ENCODE results near the gene GSN. TPM values are rescaled to one million over a fixed set of nuclear protein-coding genes. Genes with fewer than 3 reads are reported as not detected.
A peak's percentile ranks its signal among the peaks of the same experiment; 100 is the strongest.

The GSN gene
- total and polyA plus RNA-seq, 2 of the 13 experiments (the other 11 are each of a cell fraction or from before 2014, with no cell fraction given) = 294 to 307 TPM

- TF ChIP-seq ZBTB14 (CRISPR knock-in tag; IDR thresholded peaks at IDR 0.05) (no peak; the same call in 1 of the 2 replicates), ZFP36L1 (CRISPR knock-in tag; IDR thresholded peaks at IDR 0.05) (no peak), PLSCR1 (CRISPR knock-in tag; IDR thresholded peaks at IDR 0.05; ENCODE audit: borderline replicate concordance) (no peak), MEIS2 (CRISPR knock-in tag; IDR thresholded peaks at IDR 0.05) (0 out of 2 replicates have a peak, but pooled peaks have one; percentile 34), PCBP2 (optimal IDR thresholded peaks at IDR 0.05; ENCODE audit: low read depth, low read length, poor library complexity, severe bottlenecking) (no peak), ZNF546 (CRISPR knock-in tag; conservative IDR thresholded peaks at IDR 0.05) (no peak), DRAP1 (CRISPR knock-in tag; IDR thresholded peaks at IDR 0.05) (no peak), HNRNPL (IDR thresholded peaks at IDR 0.05; ENCODE audit: low read depth, low read length) (peak; percentile 91), ZNF670 (CRISPR knock-in tag; IDR thresholded peaks at IDR 0.05; ENCODE audit: borderline replicate concordance) (no peak), GTF3A (CRISPR knock-in tag; conservative IDR thresholded peaks at IDR 0.05) (no peak), CBX2 (IDR thresholded peaks at IDR 0.05; ENCODE audit: low read depth, low read length) (no peak), CBX2 (CRISPR knock-in tag; IDR thresholded peaks at IDR 0.05; ENCODE audit: low read depth) (no peak), PAXIP1 (CRISPR knock-in tag; conservative IDR thresholded peaks at IDR 0.05) (no peak; the same call in 1 of the 2 replicates), ZNF260 (CRISPR knock-in tag; IDR thresholded peaks at IDR 0.05; ENCODE audit: borderline replicate concordance, low read depth) (no peak), NCOA1 (CRISPR knock-in tag; IDR thresholded peaks at IDR 0.05) (no peak), ZBTB3 (CRISPR knock-in tag; IDR thresholded peaks at IDR 0.05; ENCODE audit: borderline replicate concordance, low read depth) (no peak), HNF4G (IDR thresholded peaks at IDR 0.05; ENCODE audit: borderline replicate concordance, low read depth, low read length) (no peak), HNF4G (CRISPR knock-in tag; IDR thresholded peaks at IDR 0.05; ENCODE audit: borderline replicate concordance, low read depth) (0 out of 2 replicates have a peak, but pooled peaks have one; percentile 17), FIP1L1 (IDR thresholded peaks at IDR 0.05; ENCODE audit: borderline replicate concordance, insufficient read depth, low read depth, low read length) (no peak), ZNF274 (CRISPR knock-in tag; IDR thresholded peaks at IDR 0.05) (no peak), TARDBP (CRISPR knock-in tag; IDR thresholded peaks at IDR 0.05) (no peak), NCOA5 (CRISPR knock-in tag; IDR thresholded peaks at IDR 0.05) (no peak), RFX3 (CRISPR knock-in tag; IDR thresholded peaks at IDR 0.05) (no peak), TFE3 (CRISPR knock-in tag; IDR thresholded peaks at IDR 0.05) (no peak)
Measured at GRCh38 chr9:121295662-121296191, 27.8 kb downstream of the GSN start (continued).

Data from HepG2 (cell line).